K562 (cell line): Measurements from ENCODE around the gene RPAP2. TPM values are rescaled to one million over a fixed set of nuclear protein-coding genes. Genes with fewer than 3 reads are reported as not detected.

Experiments
- ARID3A ChIP-seq: IDR thresholded peaks from 2 replicates; pipeline ENCODE4 v1.6.1; 2012; ENCODE audit warnings: low read depth, low read length, improper control_type of control experiment, borderline replicate concordance
- CREB3L1 ChIP-seq: fragments of 450-650 bp; IDR thresholded peaks from 2 replicates; pipeline ENCODE4 v1.6.1; 2014; ENCODE audit warnings: low read depth, mild to moderate bottlenecking, moderate library complexity, borderline replicate concordance
- CREM ChIP-seq: IDR thresholded peaks from 2 replicates; pipeline ENCODE4 v1.6.1; 2014; ENCODE audit warnings: antibody characterized with exemption, low read depth
- FOXP4 ChIP-seq: sonication (generic); formaldehyde crosslinking; IDR thresholded peaks from 2 replicates; pipeline ENCODE4 v1.8.0; 2022; ENCODE audit warnings: mild to moderate bottlenecking, missing genetic modification reagents, borderline replicate concordance
- KHSRP ChIP-seq: fragments of 450-650 bp; IDR thresholded peaks from 2 replicates; pipeline ENCODE4 v1.6.1; 2017
- L3MBTL2 ChIP-seq: fragments of 450-650 bp; IDR thresholded peaks from 2 replicates; pipeline ENCODE4 v1.6.1; 2016; ENCODE audit warnings: mild to moderate bottlenecking, moderate library complexity
- MCM2 ChIP-seq: fragments of 450-650 bp; IDR thresholded peaks from 2 replicates; pipeline ENCODE4 v1.6.1; 2017; ENCODE audit warnings: low read depth, mild to moderate bottlenecking
- MEIS2 ChIP-seq: fragments of 450-650 bp; IDR thresholded peaks from 2 replicates; pipeline ENCODE4 v1.6.1; 2014; ENCODE audit warnings: mild to moderate bottlenecking; ENCODE audit not compliant: partially characterized antibody
- NR2F6 ChIP-seq: fragments of 450-650 bp; formaldehyde crosslinking; IDR thresholded peaks from 2 replicates; pipeline ENCODE4 v1.4.0; 2020; ENCODE audit warnings: mild to moderate bottlenecking
- POLR2A ChIP-seq: fragments of 450-650 bp; conservative IDR thresholded peaks from 2 replicates; pipeline ENCODE4 v1.6.1; 2016
- POLR2B ChIP-seq: fragments of 450-650 bp; IDR thresholded peaks from 2 replicates; pipeline ENCODE4 v1.6.1; 2018; ENCODE audit warnings: low read depth; ENCODE audit not compliant: partially characterized antibody
- RB1 ChIP-seq: fragments of 450-650 bp; IDR thresholded peaks from 2 replicates; pipeline ENCODE4 v1.6.1; 2017; ENCODE audit warnings: low read depth, mild to moderate bottlenecking
- SMAD2 ChIP-seq: fragments of 150-350 bp; IDR thresholded peaks from 2 replicates; pipeline ENCODE4 v1.6.1; 2014; ENCODE audit warnings: low read depth, mild to moderate bottlenecking, low read length
- ZNF280A ChIP-seq: fragments of 450-650 bp; IDR thresholded peaks from 2 replicates; pipeline ENCODE4 v1.6.1; 2018; ENCODE audit warnings: mild to moderate bottlenecking, low read depth; ENCODE audit not compliant: partially characterized antibody
- polyA plus RNA-seq, 8 experiments: library from polyadenylated mRNA; depleted of rRNA in 4 of 8; stranded (reverse) in 5 of 8; unstranded in 3 of 8; fragments of >200 nt; fragmentation: Nextera tagmentation in 2 of 8; fragmentation: Illumina TruSeq in 1 of 8; extraction: Ambion mirVana in 2 of 8; extraction: Trizol in 1 of 8; gene quantifications; 2 replicates each; pipeline versions ENCODE4 v1.2.1 to v1.2.3, GENCODE V29; 2011 to 2014; ENCODE audit warnings: inconsistent platforms in 1 of 8, missing spikeins in 1 of 8
- total RNA-seq, 7 experiments: library from RNA; depleted of rRNA in 6 of 7; stranded (reverse); fragments of >200 nt in 6 of 7; fragmentation: Illumina TruSeq in 2 of 7; extraction: Trizol in 2 of 7; gene quantifications; 2 replicates each; pipeline versions ENCODE4 v1.2.1 to v1.2.3, GENCODE V29; 2011 to 2021; ENCODE audit warnings: low replicate concordance in 1 of 7
- TF ChIP-seq, protein P1 (sequence below), 2 experiments: fragments of 200-800 bp in 1 of 2; sonication (Bioruptor generic) in 1 of 2; sonication (generic) in 1 of 2; formaldehyde crosslinking in 1 of 2; IDR thresholded peaks in 1 of 2; conservative IDR thresholded peaks in 1 of 2; 2 replicates each; pipeline versions ENCODE4 v1.5.0 to v1.6.1; 2016 to 2020; ENCODE audit warnings: missing compliant biosample characterization in 1 of 2, missing genetic modification characterization in 1 of 2, missing genetic modification reagents in 1 of 2
- TF ChIP-seq, protein P2 (sequence below): sonication (generic); formaldehyde crosslinking; IDR thresholded peaks from 2 replicates; pipeline ENCODE4 v1.8.1; 2023; ENCODE audit warnings: mild to moderate bottlenecking, missing genetic modification reagents, moderate library complexity

The RPAP2 gene
- total and polyA plus RNA-seq, 9 of the 15 experiments (the other 6 are each of a cell fraction or from before 2014, with no cell fraction given), result 6.2 to 41.7 (median 28.7) TPM

DNA sequence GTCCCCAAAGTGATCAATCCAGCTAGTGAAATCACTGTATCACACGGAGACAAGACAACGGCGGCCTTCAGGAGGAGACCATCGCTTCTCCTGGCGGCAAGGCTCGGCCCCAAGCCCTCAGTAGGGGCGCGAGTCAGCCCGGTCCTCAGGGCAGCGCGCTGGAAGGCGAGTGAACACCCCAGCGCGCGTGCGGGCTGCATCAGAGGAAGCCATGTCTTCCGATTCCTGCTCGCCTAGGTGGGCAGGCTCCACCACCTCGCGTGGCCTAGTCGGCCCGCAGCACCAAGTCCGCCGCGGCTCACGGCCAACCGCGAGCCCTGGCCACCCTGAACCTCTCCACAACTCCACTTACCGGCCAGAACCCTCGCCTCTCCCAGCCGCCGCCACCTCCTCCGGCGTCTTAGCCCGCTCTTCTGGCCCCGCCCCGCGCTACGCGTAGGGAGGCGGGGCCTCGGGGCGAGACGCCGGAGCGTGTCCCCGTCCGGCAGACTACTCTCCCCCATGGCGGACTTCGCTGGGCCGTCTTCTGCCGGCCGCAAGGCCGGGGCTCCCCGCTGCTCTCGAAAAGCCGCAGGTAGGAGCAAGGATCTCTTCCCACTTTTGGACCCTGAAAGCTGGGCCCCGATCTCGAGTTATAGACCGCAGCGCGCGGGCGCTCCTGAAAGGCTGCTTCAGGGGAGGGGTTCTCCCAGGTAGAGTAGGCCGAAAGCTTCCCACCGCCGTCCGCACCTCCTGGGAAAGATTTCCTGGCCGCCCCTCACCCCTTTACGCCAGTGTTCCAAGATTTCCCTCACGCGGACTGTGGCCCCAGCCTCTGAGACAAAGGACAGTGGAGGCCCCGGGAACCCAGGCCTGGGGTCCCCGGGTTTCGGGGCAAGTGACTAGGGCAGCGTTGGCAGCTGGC lies at the start of gene RPAP2, which contains the start of gene GLMN (continued):
- TF ChIP-seq RB1 (peak; percentile 82; the same call in 1 of the 2 replicates), ARID3A (no peak), SMAD2 (no peak), ZNF280A (no peak), L3MBTL2 (peak; percentile 88), KHSRP (no peak), MEIS2 (no peak), MCM2 (no peak), FOXP4 (peak; percentile 30; the same call in 1 of the 2 replicates), CREB3L1 (peak; percentile 45; the same call in 1 of the 2 replicates), NR2F6 (CRISPR knock-in tag) (no peak), POLR2A (peak; percentile 97), POLR2B (peak; percentile 94), CREM (peak; percentile 47)
- TF ChIP-seq, protein P1, sequence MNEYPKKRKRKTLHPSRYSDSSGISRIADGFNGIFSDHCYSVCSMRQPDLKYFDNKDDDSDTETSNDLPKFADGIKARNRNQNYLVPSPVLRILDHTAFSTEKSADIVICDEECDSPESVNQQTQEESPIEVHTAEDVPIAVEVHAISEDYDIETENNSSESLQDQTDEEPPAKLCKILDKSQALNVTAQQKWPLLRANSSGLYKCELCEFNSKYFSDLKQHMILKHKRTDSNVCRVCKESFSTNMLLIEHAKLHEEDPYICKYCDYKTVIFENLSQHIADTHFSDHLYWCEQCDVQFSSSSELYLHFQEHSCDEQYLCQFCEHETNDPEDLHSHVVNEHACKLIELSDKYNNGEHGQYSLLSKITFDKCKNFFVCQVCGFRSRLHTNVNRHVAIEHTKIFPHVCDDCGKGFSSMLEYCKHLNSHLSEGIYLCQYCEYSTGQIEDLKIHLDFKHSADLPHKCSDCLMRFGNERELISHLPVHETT (CRISPR knock-in tag; conservative IDR thresholded peaks at IDR 0.05 in 1 of 2, IDR thresholded peaks at IDR 0.05 in 1 of 2), result 0 out of 4 replicates have a peak, but pooled peaks of 1 of the 2 experiments have one; percentile 7
- TF ChIP-seq, protein P2, sequence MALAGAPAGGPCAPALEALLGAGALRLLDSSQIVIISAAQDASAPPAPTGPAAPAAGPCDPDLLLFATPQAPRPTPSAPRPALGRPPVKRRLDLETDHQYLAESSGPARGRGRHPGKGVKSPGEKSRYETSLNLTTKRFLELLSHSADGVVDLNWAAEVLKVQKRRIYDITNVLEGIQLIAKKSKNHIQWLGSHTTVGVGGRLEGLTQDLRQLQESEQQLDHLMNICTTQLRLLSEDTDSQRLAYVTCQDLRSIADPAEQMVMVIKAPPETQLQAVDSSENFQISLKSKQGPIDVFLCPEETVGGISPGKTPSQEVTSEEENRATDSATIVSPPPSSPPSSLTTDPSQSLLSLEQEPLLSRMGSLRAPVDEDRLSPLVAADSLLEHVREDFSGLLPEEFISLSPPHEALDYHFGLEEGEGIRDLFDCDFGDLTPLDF (CRISPR knock-in tag), result 0 out of 2 replicates have a peak, but pooled peaks have one; percentile 49
